Bronchial epithelial cell (primary cell): ENCODE results near the gene CGN. TPM values are rescaled to one million over a fixed set of nuclear protein-coding genes. Genes with fewer than 3 reads are reported as not detected.

ENCODE experiments used
- DNase-seq: peaks from one replicate; pipeline ENCODE4 v3.0.0-alpha.2; 2010; ENCODE audit warnings: low read depth
- FAIRE-seq: peaks from 2 replicates; lab custom pipeline; 2011; peaks lifted over from hg19 to GRCh38; lab: Jason Lieb, UNC
- H3K27me3 ChIP-seq: 2 replicates; pipeline ENCODE4 v1.5.1; 2011; ENCODE audit warnings: low read length; ENCODE audit not compliant: control insufficient read depth, insufficient read depth
- H3K36me3 ChIP-seq: 2 replicates; pipeline ENCODE4 v1.5.1; 2011; ENCODE audit warnings: low read length; ENCODE audit not compliant: control insufficient read depth, insufficient read depth
- H3K4me3 ChIP-seq: 2 replicates; pipeline ENCODE4 v1.5.1; 2011; ENCODE audit warnings: mild to moderate bottlenecking, low read depth, low read length, control low read depth
- CTCF ChIP-seq: IDR thresholded peaks from 2 replicates; pipeline ENCODE4 v1.5.1; 2011; ENCODE audit warnings: mild to moderate bottlenecking, moderate library complexity, low read length, control low read depth, inconsistent platforms; ENCODE audit not compliant: insufficient read depth, severe bottlenecking
- total RNA-seq: library from RNA; depleted of rRNA; stranded (reverse); fragments of >200 nt; gene quantifications from 2 replicates; pipeline ENCODE4 v1.2.1, GENCODE V29; 2014

Gene CGN
- total RNA-seq, 1 donor from 2014 or later = 4.2 TPM

DNA sequence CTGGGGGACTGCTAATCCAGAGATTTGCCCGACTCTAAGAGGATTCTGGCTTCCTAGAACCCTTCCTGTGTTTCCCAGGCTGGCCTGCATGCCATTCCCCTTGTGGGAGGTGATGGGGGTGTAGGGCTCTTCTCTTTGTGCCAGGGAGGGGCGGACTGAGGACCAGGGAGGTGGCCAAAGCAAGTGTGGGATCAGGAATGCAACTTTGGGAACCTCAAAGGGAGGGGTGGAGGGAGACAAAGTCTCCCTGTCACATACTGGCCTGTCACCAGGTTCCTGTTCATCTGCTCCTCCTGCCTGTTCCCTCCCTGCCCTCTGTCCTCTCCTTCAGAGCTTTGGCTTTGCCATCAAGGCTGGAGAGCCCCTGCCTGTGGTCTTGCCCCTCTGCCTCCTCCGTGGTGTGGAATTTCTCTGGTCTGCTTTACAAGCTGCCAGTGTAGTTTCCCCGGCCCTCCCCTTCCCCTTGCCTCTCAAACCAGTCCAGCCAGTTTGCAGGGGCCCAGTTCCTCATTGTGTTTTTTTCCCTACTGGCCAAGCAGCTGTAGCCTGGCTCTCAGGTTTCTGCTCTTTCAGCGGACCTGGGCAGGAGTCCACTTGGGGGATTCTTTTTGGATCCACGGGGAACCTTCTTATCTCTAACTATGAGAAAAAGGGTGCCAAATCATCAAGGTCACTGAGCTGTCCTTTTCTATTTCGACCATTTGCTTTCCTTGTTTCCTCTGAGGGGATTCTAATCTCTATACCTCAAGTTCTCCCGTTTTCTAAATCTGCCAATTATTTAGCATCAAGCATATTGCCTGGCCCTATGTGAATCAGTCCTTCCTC is 1.8 kb downstream of the CGN start:
- Histone ChIP-seq H3K36me3 (no peaks in the 10 kb centered on the region), H3K4me3 (peak overlapping the region; percentile 65), H3K27me3 (no peaks in the 10 kb centered on the region)
- no peak for TF ChIP-seq CTCF
- FAIRE-seq = no peak
- peak; percentile 73 for DNase-seq

DNA sequence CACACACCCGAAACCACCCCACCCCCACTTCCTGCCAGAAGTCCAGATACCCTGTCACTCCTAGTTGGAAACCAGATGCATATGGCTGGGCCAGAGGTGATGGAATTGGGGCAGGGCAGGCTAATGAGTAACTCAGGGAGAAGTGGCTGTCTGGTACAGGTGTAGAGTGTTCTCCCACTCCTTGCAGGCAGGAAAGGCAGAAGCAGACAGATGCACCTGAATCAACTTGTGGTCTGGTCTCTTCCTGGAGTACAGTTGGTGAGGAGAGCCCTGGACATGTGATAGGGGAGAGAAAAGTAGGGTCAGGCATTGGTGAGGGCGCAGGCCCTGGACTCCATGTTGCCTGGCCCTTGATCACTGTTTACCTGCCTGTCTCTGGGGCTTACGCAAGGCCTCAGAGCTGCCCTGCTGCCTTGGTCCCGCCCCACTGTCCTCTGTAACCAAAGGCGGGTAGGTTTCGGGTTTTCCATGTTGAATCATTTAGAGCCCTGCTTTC is 2.5 kb downstream of the CGN start:
- no peak for TF ChIP-seq CTCF
- Histone ChIP-seq H3K27me3 (no peaks in the 10 kb centered on the region), H3K4me3 (no peak overlapping the region), H3K36me3 (peaks cover 2% of the 10 kb centered on the region)
- FAIRE-seq (no peak), DNase-seq (peak; percentile 93)

DNA sequence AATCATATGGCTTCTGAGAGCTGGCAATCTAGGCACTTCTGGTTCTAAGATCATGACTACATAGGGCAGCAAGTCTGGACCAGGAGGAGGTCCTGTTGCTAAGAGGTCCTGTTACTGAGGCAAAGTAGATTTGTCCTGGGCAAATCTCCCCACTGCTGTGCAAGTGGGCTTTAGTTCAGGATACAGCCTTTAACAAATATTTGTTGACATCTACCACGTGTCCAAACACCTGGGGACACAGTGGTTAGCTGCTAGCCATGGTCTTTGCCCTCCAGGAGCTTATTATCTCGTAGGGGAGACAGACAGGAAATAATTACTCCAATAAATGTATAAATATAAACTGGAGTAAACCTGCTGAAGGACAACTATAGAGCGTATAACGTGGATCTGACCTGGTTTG is 3.2 kb downstream of the CGN start:
- FAIRE-seq = no peak
- no peak for TF ChIP-seq CTCF
- Histone ChIP-seq H3K27me3 (no peaks in the 10 kb centered on the region), H3K4me3 (no peak overlapping the region), H3K36me3 (peaks cover 4% of the 10 kb centered on the region)
- DNase-seq = peak; percentile 39

DNA sequence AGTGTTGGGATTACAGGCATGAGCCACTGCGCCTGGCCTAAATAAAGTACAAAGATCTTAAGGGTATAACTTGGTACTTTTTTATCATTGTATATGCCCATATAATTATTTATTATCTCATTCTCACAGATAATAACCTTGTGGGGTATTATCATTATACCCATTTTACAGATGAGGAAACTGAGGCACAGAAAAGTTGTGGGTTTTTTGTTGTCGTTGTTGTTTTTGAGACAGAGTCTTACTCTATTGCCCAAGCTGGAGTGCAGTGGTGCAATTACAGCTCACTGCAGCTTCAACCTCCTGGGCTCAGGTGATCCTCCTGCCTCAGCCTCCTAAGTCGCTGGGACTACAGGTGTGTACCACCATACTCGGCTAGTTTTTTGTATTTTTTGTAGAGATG is 4.1 kb downstream of the CGN start:
- TF ChIP-seq CTCF = no peak
- no peak for FAIRE-seq

GRCh38 chr1:151516031-151516511 is 4.9 kb downstream of the CGN start:
- peaks cover 5% of the 10 kb centered on the region for H3K36me3 ChIP-seq
- no peak for TF ChIP-seq CTCF
- no peaks in the 10 kb centered on the region for H3K27me3 ChIP-seq
- no peak overlapping the region for H3K4me3 ChIP-seq
- DNase-seq (peak; percentile 51), FAIRE-seq (no peak)

More for the DNA sequence above, 4.1 kb downstream of the CGN start:
- Histone ChIP-seq H3K27me3 (no peaks in the 10 kb centered on the region), H3K4me3 (no peak overlapping the region), H3K36me3 (peaks cover 4% of the 10 kb centered on the region)
- no peak for DNase-seq

- FAIRE-seq (no peak), DNase-seq (no peak)
- no peaks in the 10 kb centered on the region for H3K27me3 ChIP-seq
- H3K36me3 ChIP-seq = peaks cover 5% of the 10 kb centered on the region
- H3K4me3 ChIP-seq = no peak overlapping the region
- no peak for TF ChIP-seq CTCF
Observed at GRCh38 chr1:151518431-151518830, 7.2 kb downstream of the CGN start.
